H1 (cell line): ENCODE data around the gene GALNT6. TPM values are rescaled to one million over a fixed set of nuclear protein-coding genes. Genes with fewer than 3 reads are reported as not detected.

Experiments
- CHD7 ChIP-seq: fragments of 300-600 bp; sonication (generic); IDR thresholded peaks from 2 replicates; pipeline ENCODE4 v1.7.1; 2012; ENCODE audit warnings: low read length, moderate library complexity, mild to moderate bottlenecking, inconsistent platforms; ENCODE audit not compliant: insufficient replicate concordance
- E2F6 ChIP-seq: IDR thresholded peaks from 2 replicates; pipeline ENCODE4 v1.6.1; 2012; ENCODE audit warnings: inconsistent platforms
- NANOG ChIP-seq: IDR thresholded peaks from 2 replicates; pipeline ENCODE4 v1.6.1; 2011; ENCODE audit warnings: low read length, low read depth, mild to moderate bottlenecking, inconsistent platforms; ENCODE audit not compliant: insufficient read depth, poor library complexity, severe bottlenecking
- polyA plus RNA-seq, 7 experiments: library from polyadenylated mRNA; depleted of rRNA in 3 of 7; stranded (reverse) in 5 of 7; unstranded in 2 of 7; fragments of >200 nt in 5 of 7; fragments of 200-250 nt in 2 of 7; gene quantifications; 1 replicate in 5 of 7; 2 replicates in 1 of 7; 4 replicates in 1 of 7; pipeline versions ENCODE4 v1.2.1 to v1.2.3, GENCODE V29; 2011 to 2013; ENCODE audit warnings: missing spikeins in 2 of 7, mixed read lengths in 2 of 7
- total RNA-seq: library from RNA; stranded (reverse); fragmentation: NEBNext Ultra II Directional; extraction: Animal tissue kit (Norgen Biotek cat#: 25700); gene quantifications from 2 replicates; pipeline ENCODE4 v1.2.1, GENCODE V29; 2021

The GALNT6 gene
- total and polyA plus RNA-seq, 2 of the 8 experiments (the other 6 are each of a cell fraction or from before 2014, with no cell fraction given), result 5.8 to 10.7 TPM

GRCh38 chr12:51397670-51398069 lies 6.5 kb upstream of the GALNT6 start (continued):
- TF ChIP-seq CHD7 (no peak), NANOG (no peak), E2F6 (no peak)
